Caki2 (cell line): Measurements from ENCODE around the gene RHBDD2. TPM values are rescaled to one million over a fixed set of nuclear protein-coding genes. Genes with fewer than 3 reads are reported as not detected.

Experiments used
- total RNA-seq: library from RNA; depleted of rRNA; stranded (reverse); fragments of >200 nt; shearing (Covaris generic); gene quantifications from 2 replicates; pipeline ENCODE4 v1.2.3, GENCODE V29; 2014; ENCODE audit warnings: low replicate concordance; rRNA removed

Gene RHBDD2
- total RNA-seq, 1 experiment from 2014 or later: 19.8 TPM

Other genes with a start within 250 kb of the RHBDD2 start
- 21.8 and 25.3 TPM in 2 replicates for gene HIP1, start 140.1 kb upstream of the RHBDD2 start, total RNA-seq
- gene CCL26, start 106.8 kb upstream of the RHBDD2 start, total RNA-seq: not detected in 2 replicates
- not detected in 2 replicates for gene CCL24, start 65.2 kb upstream of the RHBDD2 start, total RNA-seq
- 94.8 and 144 TPM in 2 replicates for gene POR, start 36.1 kb downstream of the RHBDD2 start, total RNA-seq
- 28.8 and 36.5 TPM in 2 replicates for gene TMEM120A, start 115.6 kb downstream of the RHBDD2 start, total RNA-seq
- gene STYXL1, start 169.0 kb downstream of the RHBDD2 start, total RNA-seq: 118 and 129 TPM in 2 replicates
- 127 and 221 TPM in 2 replicates for gene MDH2, start 169.1 kb downstream of the RHBDD2 start, total RNA-seq